Cardiac fibroblast (primary cell): ENCODE results near the gene CTSC.

ENCODE experiments used
- DNase-seq, 2 donors: peaks; one replicate each; pipeline versions ENCODE4 v3.0.0 to v3.0.0-alpha.2; 2010; ENCODE audit warnings: low read depth in 2 of 2
- H3K4me3 ChIP-seq, 2 donors: replicated peaks in 1 of 2; 1 replicate in 1 of 2; 2 replicates in 1 of 2; pipeline ENCODE4 v1.5.1; 2011; ENCODE audit warnings: low read depth in 2 of 2, low read length in 2 of 2, mild to moderate bottlenecking in 2 of 2, moderate library complexity in 1 of 2
- TF ChIP-seq, protein P1 (sequence below): IDR thresholded peaks from one replicate; pipeline ENCODE4 v1.5.1; 2011; ENCODE audit warnings: low read depth, mild to moderate bottlenecking, low read length, inconsistent platforms

Gene CTSC

DNA sequence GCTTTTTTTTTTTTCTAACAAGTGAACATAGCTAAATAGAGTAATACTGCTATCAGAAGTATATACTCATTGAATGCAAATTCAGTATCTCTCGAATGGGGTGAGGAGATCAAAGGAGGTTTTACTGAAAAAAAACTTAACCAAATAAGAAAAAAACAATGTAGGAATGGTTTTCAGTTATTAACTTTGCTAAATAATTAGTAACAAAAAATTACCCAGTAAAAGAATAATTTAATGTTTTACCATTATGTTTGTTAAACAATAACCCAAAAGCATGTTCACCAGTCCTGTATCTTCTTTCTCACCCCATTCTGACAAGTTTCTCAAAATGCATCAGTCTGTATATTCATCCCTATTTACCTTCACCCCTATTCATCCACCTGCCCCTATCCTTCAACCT is 22.6 kb upstream of the CTSC start:
- TF ChIP-seq, protein P1, sequence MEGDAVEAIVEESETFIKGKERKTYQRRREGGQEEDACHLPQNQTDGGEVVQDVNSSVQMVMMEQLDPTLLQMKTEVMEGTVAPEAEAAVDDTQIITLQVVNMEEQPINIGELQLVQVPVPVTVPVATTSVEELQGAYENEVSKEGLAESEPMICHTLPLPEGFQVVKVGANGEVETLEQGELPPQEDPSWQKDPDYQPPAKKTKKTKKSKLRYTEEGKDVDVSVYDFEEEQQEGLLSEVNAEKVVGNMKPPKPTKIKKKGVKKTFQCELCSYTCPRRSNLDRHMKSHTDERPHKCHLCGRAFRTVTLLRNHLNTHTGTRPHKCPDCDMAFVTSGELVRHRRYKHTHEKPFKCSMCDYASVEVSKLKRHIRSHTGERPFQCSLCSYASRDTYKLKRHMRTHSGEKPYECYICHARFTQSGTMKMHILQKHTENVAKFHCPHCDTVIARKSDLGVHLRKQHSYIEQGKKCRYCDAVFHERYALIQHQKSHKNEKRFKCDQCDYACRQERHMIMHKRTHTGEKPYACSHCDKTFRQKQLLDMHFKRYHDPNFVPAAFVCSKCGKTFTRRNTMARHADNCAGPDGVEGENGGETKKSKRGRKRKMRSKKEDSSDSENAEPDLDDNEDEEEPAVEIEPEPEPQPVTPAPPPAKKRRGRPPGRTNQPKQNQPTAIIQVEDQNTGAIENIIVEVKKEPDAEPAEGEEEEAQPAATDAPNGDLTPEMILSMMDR: no peak
- H3K4me3 ChIP-seq: no peak overlapping the region
- DNase-seq: no peak

DNA sequence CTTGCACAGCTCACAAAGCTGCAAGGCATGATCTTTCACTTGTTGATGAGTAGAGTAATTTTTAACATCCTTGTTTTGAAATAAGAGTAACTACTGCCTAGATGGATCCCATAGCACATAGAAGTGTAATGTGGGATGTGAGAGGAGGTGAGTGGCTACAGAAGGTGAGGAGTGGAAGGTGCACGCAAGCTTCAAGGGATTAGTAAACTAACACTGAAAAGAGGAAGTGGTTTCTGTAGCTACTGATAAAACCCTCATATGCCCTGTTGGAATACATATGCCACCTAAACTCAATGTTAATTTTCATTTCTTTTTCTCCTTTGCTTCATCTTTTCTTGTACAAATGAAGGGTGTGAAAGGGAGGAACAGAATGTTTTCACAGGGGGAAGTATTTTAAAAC is 22.0 kb upstream of the CTSC start:
- no peak overlapping the region for H3K4me3 ChIP-seq
- TF ChIP-seq, protein P1: no peak
- no peak for DNase-seq

DNA sequence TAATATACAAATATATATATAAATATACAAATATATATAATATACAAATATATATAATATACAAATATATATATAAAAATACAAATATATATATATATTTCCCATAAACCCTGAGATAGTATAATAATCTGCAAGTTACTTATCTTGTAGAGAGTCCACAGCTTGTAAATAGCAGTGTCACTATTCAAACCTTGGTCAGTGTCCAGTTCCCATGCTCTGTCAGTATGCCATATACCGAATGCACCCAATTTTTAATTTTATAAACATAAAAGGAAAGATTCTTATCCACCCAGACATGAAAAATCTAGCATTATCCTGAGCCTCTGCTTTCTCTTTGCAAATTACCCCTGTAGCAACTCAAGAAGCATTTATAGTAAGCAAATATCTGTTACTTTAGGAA is 21.6 kb upstream of the CTSC start:
- no peak overlapping the region for H3K4me3 ChIP-seq
- DNase-seq: no peak

DNA sequence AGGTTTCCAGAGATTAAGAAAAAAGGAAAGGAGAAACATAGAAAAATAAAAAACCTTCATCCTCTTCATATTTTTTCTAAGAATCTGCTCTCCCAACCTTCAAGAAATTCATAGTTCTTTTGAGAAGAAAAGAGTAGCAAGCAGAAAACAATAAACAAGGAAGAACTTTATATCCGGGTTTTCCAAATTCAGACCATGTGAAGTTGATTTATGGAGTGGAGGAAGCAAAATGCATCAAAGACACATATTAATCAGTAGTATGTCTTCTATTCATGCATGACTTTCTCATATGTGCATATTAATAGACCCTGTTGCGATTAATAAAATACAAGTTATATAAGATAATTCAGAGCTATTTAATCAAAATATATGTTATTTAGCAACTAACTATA is 20.5 kb upstream of the CTSC start:
- TF ChIP-seq, protein P1: no peak
- no peak overlapping the region for H3K4me3 ChIP-seq
- no peak for DNase-seq

More for the DNA sequence above, 21.6 kb upstream of the CTSC start:
- TF ChIP-seq, protein P1: no peak

DNA sequence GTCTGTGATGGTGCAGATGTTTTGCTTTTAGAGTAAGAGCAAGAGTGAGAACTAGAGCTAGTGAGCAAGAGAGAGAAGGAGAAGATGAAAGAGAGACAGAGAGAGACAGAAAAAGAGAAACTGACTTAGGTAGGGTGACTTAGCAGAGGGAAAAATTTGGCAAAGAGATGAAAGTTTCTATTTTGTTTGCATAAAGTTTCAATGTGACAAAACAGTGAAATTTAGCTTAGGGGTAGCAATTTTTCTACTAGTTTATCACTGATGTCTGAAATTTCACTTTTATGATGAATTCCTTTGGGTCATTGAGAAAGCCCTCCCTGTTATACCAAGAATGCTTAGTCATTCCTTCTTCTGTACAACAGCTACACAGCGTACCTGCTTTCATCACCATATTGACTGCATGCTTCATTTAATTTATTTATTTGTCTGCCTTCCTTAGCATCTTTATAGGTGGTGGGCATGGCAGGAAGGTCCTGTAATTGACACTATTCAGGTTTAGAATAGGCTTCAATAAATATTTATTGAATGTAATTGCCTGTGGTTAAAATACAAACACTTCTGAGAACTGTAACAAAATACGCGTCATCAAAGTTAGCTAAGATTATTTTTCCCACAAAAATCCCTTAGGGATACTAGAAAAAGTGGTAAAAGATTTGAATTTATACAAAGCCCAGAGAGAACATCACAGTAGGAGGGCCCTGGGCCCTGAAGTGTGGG is 19.9 kb upstream of the CTSC start:
- H3K4me3 ChIP-seq: no peak overlapping the region
- TF ChIP-seq, protein P1: no peak
- peak; percentile 69 to 83 for DNase-seq

DNA sequence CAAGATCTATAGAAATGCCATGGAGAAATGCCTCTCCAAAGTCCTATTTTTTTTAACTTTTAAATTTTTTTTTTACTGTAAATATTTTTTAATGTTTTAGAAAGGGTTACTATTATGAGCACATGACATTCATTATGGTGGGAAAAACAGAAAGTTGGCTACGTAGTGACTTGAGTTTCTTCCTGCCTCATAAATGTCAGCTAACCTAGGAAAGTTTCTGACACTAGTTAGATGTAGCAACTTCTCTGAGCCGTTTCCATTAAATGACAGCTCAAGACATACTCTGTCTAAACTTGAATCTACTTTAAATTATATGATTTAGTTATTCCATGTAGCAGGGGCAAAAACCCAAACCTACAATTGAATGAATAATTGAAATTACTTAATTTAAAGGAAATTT is 18.4 kb upstream of the CTSC start:
- TF ChIP-seq, protein P1: no peak
- DNase-seq: no peak
- no peak overlapping the region for H3K4me3 ChIP-seq

DNA sequence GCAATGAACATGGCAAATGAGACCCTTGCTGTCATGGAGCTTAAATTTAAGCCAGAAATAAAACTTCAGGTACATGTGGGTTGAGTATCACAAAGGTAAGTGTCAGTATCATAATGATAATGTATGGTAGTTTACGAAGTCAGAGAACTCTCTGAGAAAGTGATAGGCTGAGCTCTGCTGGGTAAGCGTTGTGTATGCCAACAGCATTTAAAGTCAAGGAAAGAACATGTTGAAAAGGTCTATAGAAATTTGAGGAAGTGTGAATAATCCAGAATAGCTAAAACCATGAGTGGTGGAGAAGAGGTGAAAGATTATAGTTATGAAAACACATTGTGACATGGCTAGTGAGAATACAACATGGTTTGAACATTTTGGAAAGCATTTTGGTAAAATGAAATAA is 17.4 kb upstream of the CTSC start:
- H3K4me3 ChIP-seq: no peak overlapping the region
- TF ChIP-seq, protein P1: no peak
- no peak for DNase-seq
